HT-29 (cell line): ENCODE data around the gene ARHGDIG. TPM values are rescaled to one million over a fixed set of nuclear protein-coding genes. Genes with fewer than 3 reads are reported as not detected.
A peak's percentile ranks its signal among the peaks of the same experiment; 100 is the strongest.

Experiments used
- DNase-seq: peaks from one replicate; pipeline ENCODE4 v3.0.0-alpha.2; 2015; ENCODE audit warnings: low spot score
- total RNA-seq: library from RNA; depleted of rRNA; stranded (reverse); fragments of >200 nt; shearing (Covaris generic); gene quantifications from 2 replicates; pipeline ENCODE4 v1.2.3, GENCODE V29; 2014

Gene ARHGDIG
- total RNA-seq, 1 experiment from 2014 or later: 52.0 TPM

DNA sequence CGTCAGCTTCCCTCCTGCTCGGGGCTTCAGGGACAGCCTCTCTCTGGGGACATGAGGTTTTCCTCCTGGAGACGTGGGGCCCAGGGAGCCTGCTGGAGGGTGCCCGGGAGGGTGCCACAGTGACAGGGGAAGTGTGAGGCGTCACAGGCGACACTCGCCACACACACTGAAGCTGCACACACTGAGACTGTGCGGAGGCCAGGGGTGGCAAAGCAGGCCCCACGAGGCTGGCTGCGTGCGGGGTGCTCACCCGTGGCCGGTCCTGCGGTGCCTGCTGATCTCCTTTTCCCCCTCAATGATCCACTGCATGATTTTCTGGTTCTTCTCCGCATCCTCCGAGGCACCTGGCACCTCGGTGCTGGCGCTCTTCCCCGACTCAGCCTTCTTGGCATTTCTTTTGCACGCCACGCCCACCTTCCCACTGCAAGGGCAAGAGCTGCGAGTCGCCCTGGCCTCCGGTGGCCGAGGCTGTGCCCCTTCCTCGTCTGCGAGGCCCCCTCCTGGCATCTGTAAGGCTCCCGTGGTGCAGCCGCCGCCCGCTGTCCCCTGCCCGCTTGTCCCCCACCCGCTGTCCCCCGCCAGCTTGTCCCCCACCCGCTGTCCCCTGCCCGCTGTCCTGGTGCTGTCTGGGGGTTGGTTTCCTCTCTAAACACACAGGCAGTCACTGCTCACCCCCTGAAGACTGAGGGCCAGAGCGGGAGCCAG lies 16.6 kb downstream of the ARHGDIG start:
- DNase-seq: no peak

DNA sequence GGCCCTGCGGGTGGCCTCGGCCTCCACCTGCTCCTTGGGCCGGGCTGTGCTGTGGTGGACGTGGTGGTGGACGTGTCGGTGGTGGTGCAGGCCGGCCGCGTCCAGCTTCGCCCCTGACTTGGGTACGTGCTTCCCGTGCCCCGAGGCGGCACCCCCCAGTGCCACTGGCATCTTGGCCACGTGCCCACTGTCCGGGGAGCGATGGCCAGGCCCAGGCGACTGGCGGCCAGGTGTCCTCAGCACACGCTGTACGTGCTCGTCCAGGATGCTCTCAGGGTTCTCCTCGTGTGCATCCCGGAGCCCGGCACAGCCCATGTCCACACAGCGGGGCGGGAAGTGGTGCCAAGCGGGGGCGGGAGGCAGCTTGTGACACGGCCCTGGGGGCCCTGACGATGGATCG lies 17.4 kb downstream of the ARHGDIG start:
- no peak for DNase-seq

GRCh38 chr16:301235-301634 lies 20.8 kb downstream of the ARHGDIG start:
- no peak for DNase-seq

- DNase-seq: no peak
Observed at GRCh38 chr16:301950-302349, 21.6 kb downstream of the ARHGDIG start.

DNA sequence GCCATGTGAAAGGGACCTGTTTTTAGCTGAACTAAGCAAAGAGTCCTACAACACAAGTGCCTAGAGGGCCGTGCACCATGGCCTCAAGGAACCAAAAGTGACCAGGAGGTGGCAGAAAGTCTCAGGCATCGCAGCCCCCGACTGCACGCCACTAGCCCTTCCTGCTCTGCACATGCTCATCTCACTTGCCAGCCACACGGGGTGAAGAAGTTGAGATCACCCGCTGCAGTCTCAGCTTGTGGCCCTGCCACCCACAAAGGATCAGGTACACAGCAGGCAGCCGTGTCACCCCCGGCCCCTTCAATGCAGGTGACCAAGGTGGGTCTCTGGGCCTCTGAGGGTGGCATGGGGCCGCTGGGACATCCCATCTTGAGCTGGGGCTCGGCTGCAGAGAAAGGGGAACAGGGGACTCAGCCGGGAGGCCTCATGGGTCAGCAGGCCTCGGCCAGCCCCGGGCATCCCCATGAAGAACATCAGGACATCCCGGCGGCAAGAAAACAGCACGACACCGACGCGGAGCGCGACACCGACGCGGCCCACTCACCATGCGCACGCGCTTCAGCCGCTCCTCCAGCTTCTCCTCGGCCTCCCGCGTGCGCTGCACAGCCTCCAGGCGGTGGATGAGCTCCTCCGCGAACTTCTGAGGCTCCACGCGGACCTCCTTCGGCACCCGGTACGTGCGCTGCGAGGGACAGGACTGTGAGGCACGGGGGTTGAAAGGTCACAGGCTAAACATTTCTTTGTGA lies 23.5 kb downstream of the ARHGDIG start:
- DNase-seq: peak; percentile 48

GRCh38 chr16:305916-306626 lies 25.7 kb downstream of the ARHGDIG start:
- no peak for DNase-seq

- no peak for DNase-seq
Observed at GRCh38 chr16:306911-307370, 26.6 kb downstream of the ARHGDIG start.

DNA sequence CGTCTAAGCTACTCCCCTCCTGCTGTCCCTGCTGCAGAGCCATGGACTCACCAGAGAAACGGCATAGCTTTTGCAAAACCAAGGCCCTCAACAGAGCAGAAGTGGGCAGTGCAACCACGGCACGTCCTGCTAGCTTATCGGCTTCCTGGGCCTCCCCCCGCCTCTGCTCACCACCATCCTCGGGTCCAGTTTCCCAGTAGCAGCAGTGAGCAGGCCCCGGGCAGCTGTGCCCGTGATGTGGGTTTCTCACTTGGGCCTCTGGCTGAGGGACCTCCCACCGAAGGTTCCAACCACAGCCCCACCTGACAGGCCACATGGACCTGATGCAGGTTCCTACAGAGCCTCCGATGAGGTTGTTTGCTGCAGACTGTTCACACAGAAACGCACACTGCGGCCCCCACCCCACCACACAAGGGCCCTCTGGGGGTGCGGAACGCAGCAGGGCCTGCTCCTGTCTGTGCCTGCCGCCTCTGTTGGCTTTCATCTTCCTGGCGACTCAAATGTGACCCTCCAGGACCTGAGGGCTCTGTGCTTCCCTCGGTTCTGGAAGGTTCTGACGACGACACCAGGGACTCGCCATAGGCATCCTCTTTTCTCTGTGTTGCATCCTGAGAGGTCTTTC lies 27.4 kb downstream of the ARHGDIG start:
- no peak for DNase-seq

- DNase-seq: no peak
Observed at GRCh38 chr16:309476-309875, 29.1 kb downstream of the ARHGDIG start.

DNA sequence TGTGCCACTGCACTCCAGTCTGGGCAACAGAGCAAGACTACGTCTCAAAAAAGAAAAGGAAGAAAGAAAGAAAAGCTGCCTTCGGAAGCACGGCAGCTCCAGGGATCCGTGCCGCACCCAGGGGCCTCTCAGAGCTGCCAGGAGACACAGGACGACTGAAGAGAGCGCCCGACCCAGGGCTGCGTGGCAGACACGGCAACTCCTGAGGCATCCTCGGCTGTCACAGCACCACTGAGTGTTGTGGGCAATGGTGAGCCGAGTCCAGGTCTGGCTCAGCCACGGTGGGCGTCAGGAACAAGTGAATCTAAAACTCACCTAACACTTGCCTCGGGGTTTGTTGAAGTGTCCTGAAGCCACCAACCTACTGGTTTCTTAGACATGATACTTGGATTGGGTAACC lies 31.3 kb downstream of the ARHGDIG start:
- DNase-seq: no peak

GRCh38 chr16:314351-314750 lies 34.0 kb downstream of the ARHGDIG start:
- no peak for DNase-seq

DNA sequence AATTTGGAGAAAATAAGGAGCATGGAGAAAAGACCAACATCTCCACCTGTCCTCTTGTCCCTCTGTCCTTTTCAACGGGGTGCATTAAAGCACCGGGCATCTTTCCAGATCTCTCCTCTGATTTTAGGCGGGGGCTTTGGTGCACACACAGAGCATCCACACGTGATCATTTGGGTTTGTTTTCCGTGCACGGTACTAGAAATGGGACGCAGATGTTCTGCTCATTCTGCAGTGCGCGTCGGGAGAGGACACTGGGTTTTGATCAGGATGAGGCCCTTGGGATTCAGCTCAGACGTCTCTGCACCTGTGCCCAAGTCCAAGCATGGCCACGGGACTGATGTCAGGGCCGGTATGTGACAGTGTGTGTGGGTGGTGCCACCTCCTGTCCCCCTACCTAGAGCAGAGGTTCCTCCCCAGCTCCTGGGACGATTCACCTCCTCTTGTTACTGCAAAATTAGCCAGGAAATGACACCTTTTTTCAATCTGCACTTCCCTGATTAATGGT lies 34.5 kb downstream of the ARHGDIG start:
- DNase-seq: no peak

- no peak for DNase-seq
Observed at GRCh38 chr16:316741-317464, 36.5 kb downstream of the ARHGDIG start.

GRCh38 chr16:317583-317982 lies 37.2 kb downstream of the ARHGDIG start:
- DNase-seq: no peak

DNA sequence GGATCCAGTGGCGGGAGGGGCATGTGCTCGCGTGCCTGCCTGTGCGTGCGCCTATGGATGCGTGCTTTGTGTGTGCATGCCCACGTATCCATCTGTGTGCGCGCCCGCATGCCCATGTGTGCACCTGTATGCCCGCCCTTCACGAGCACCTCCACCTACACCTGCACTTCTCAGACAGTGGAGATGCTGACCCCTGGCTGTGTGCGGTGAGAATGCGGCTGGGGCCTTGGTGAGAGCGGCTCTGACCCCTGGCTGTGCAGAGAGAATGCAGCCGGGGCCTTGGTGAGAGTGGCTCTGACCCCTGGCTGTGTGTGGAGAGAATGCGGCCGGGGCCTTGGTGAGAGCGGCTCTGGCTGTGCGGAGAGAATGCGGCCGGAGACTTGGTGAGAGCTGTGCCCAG lies 38.2 kb downstream of the ARHGDIG start:
- peak; percentile 41 for DNase-seq

DNA sequence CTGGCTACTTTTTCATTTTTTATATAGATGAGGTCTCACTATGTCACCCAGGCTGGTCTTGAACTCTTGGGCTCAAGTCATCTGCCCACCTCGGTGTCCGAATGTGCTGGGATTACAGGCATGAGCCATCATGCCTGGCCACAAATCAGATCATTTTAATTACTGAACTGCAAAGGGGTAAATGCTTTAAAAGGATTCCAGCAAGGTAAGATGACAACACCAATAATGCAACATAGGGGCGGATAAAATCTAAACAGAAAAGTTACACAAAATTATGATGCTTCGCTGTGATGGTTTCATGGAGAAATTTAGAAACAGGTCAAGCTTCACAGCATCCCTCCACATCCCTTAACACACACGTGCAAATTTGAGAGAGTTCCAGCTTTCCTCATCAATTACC lies 39.8 kb downstream of the ARHGDIG start:
- DNase-seq: no peak

DNA sequence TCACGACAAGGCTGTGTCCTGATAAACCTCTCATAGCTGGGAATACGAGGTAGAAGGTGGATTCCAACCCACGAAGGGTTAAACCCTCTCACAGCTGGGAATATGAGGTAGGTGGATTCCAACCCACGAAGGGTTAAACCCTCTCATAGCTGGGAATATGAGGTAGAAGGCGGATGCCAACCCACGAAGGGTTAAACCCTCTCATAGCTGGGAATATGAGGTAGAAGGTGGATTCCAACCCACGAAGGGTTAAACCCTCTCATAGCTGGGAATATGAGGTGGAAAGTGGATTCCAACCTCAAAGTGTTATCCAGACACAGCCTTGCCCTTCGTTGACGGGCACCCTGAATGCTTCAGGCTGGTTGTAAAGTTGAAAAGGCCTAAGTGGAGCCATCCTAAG lies 41.1 kb downstream of the ARHGDIG start:
- no peak for DNase-seq

DNA sequence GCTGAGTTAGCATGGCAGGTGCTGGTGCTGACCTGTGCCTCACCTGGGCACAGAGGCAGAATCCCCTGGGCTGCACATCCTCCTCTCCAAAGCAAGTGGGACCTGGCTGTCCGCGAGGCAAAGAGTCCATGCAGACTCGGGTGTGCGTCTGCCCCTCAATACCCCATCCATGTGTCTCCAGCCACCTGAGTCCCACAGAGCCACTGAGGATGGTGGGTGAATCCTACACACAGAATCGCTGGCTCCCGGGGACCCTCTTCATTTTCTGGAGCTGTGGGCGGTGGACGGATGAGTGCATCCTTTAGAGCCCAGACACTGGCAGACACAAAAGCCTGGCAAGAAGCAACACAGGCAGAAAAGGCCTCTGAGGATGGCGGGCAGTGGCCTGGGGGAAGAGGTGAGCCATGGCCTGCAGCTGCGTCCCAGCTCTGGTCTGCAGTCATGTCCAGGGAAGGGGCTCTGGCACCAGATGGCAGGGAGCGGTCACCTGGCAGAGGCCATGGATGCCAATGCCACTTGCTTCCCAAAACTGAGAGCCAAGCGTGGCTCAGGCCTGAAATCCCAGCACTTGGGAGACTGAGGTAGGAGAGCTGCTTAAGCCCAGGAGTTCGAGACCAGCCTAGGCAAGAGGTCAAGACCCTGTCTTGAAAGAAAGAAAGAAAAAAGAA lies 42.2 kb downstream of the ARHGDIG start:
- DNase-seq: no peak

DNA sequence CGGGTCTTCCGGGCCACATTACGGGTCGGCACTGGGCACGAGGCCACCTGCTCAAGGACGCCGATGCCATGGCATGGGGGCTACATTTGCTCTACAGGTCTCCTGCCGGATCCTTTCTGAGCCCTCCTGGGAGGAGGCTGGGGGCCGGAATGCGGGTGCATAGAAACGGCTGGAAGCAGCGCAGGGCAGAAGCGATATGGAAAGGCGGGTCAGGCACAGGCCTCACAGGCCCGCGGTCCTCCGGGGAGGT lies 43.7 kb downstream of the ARHGDIG start:
- DNase-seq: no peak

- peak; percentile 82 for DNase-seq
Observed at GRCh38 chr16:324451-325334, 44.3 kb downstream of the ARHGDIG start.
